KMS-11 (cell line): ENCODE results near the gene DNAH6.
"Not testable (repeated sequence)": the region's sequence is repeated elsewhere in the genome, so short reads cannot be mapped to it uniquely, and the experiment has no call there.

ENCODE experiments used
- H2AFZ ChIP-seq: fragments of 200-600 bp; sonication (generic); 2 replicates; pipeline ENCODE4 v1.6.1; 2016; ENCODE audit warnings: antibody characterized with exemption, mixed run types, low read depth
- H3K27ac ChIP-seq: fragments of 200-600 bp; sonication (generic); 2 replicates; pipeline ENCODE4 v1.6.1; 2016; ENCODE audit warnings: mild to moderate bottlenecking, mixed run types
- H3K27me3 ChIP-seq: fragments of 200-600 bp; sonication (generic); 2 replicates; pipeline ENCODE4 v1.6.1; 2017; ENCODE audit warnings: mild to moderate bottlenecking, low read depth, mixed run types, moderate library complexity; ENCODE audit not compliant: insufficient read depth
- H3K36me3 ChIP-seq: fragments of 200-600 bp; sonication (generic); 2 replicates; pipeline ENCODE4 v1.6.1; 2017; ENCODE audit warnings: mild to moderate bottlenecking, mixed run types; ENCODE audit not compliant: insufficient read depth
- H3K4me1 ChIP-seq: fragments of 200-600 bp; sonication (generic); 2 replicates; pipeline ENCODE4 v1.6.1; 2016; ENCODE audit warnings: mild to moderate bottlenecking, low read depth, mixed run types; ENCODE audit not compliant: poor library complexity, severe bottlenecking
- H3K4me2 ChIP-seq: fragments of 200-600 bp; sonication (generic); 2 replicates; pipeline ENCODE4 v1.7.0; 2016; ENCODE audit warnings: mild to moderate bottlenecking, mixed run types
- H3K4me3 ChIP-seq: fragments of 200-600 bp; sonication (generic); IDR thresholded peaks from 2 replicates; pipeline ENCODE4 v1.6.1; 2017; ENCODE audit warnings: low read depth, low read length, mixed read lengths; ENCODE audit not compliant: insufficient read depth
- H3K79me2 ChIP-seq: fragments of 200-600 bp; sonication (generic); 2 replicates; pipeline ENCODE4 v1.6.1; 2016; ENCODE audit warnings: low read depth, mixed run types; ENCODE audit not compliant: insufficient read depth
- H3K9ac ChIP-seq: fragments of 200-600 bp; sonication (generic); 2 replicates; pipeline ENCODE4 v1.6.1; 2016; ENCODE audit warnings: mild to moderate bottlenecking, mixed run types
- H4K20me1 ChIP-seq: fragments of 200-600 bp; sonication (generic); 2 replicates; pipeline ENCODE4 v1.6.1; 2016; ENCODE audit warnings: mild to moderate bottlenecking, mixed run types; ENCODE audit not compliant: insufficient read depth
- CTCF ChIP-seq: fragments of 200-600 bp; sonication (generic); conservative IDR thresholded peaks from 2 replicates; pipeline ENCODE4 v1.6.1; 2017; ENCODE audit warnings: low read depth, mild to moderate bottlenecking, antibody characterized with exemption, low read length, moderate library complexity, mixed read lengths

Gene DNAH6

GRCh38 chr2:84495539-84496146, 20.7 kb upstream of the DNAH6 start:
- Histone ChIP-seq H3K4me1 (no peaks in the 10 kb centered on the region), H4K20me1 (no peaks in the 10 kb centered on the region), H2AFZ (no peak overlapping the region), H3K27me3 (no peaks in the 10 kb centered on the region), H3K79me2 (no peaks in the 10 kb centered on the region), H3K36me3 (no peaks in the 10 kb centered on the region), H3K4me2 (no peak overlapping the region), H3K9ac (no peak overlapping the region), H3K4me3 (no peak overlapping the region), H3K27ac (no peak overlapping the region)
- TF ChIP-seq CTCF = peak; percentile 82

GRCh38 chr2:84496386-84496785, 19.9 kb upstream of the DNAH6 start:
- no peaks in the 10 kb centered on the region for H3K79me2 ChIP-seq
- H3K4me1 ChIP-seq = no peaks in the 10 kb centered on the region
- H4K20me1 ChIP-seq = no peaks in the 10 kb centered on the region
- H3K4me3 ChIP-seq = no peak overlapping the region
- H2AFZ ChIP-seq = no peak overlapping the region
- TF ChIP-seq CTCF = no peak
- H3K9ac ChIP-seq = no peak overlapping the region
- H3K27ac ChIP-seq = no peak overlapping the region
- no peaks in the 10 kb centered on the region for H3K27me3 ChIP-seq
- H3K36me3 ChIP-seq = no peaks in the 10 kb centered on the region
- no peak overlapping the region for H3K4me2 ChIP-seq

GRCh38 chr2:84497285-84497684, 19.0 kb upstream of the DNAH6 start:
- Histone ChIP-seq H3K27ac (no peak overlapping the region), H3K4me3 (no peak overlapping the region), H3K36me3 (no peaks in the 10 kb centered on the region), H3K27me3 (no peaks in the 10 kb centered on the region), H3K4me2 (no peak overlapping the region), H2AFZ (no peak overlapping the region), H3K9ac (no peak overlapping the region), H3K79me2 (no peaks in the 10 kb centered on the region), H4K20me1 (no peaks in the 10 kb centered on the region), H3K4me1 (no peaks in the 10 kb centered on the region)
- TF ChIP-seq CTCF = no peak

GRCh38 chr2:84498150-84498799, 18.0 kb upstream of the DNAH6 start:
- H3K9ac ChIP-seq = no peak overlapping the region
- H3K36me3 ChIP-seq = no peaks in the 10 kb centered on the region
- no peak overlapping the region for H2AFZ ChIP-seq
- H3K4me3 ChIP-seq = no peak overlapping the region
- H3K4me2 ChIP-seq = no peak overlapping the region
- H3K27me3 ChIP-seq = no peaks in the 10 kb centered on the region
- H3K79me2 ChIP-seq = no peaks in the 10 kb centered on the region
- H3K4me1 ChIP-seq = no peaks in the 10 kb centered on the region
- H4K20me1 ChIP-seq = no peaks in the 10 kb centered on the region
- H3K27ac ChIP-seq = no peak overlapping the region
- TF ChIP-seq CTCF = no peak

GRCh38 chr2:84511024-84511423, 5.3 kb upstream of the DNAH6 start:
- H4K20me1 ChIP-seq, H3K79me2 ChIP-seq, H3K36me3 ChIP-seq, H3K4me2 ChIP-seq, H3K27me3 ChIP-seq, H3K4me1 ChIP-seq, H3K4me3 ChIP-seq: not testable (repeated sequence)
- Histone ChIP-seq H2AFZ (peak overlapping the region; percentile 33; the same call in 1 of the 2 replicates), H3K9ac (peak overlapping the region; percentile 40; the same call in 1 of the 2 replicates), H3K27ac (peak overlapping the region; percentile 46; the same call in 1 of the 2 replicates)
